Subcutaneous adipose tissue (tissue), 4 donors: ENCODE measurements around the gene UTS2R. TPM values are rescaled to one million over a fixed set of nuclear protein-coding genes. Genes with fewer than 3 reads are reported as not detected.

ENCODE experiments used
- CTCF ChIP-seq: fragments of 450-650 bp; IDR thresholded peaks from one replicate; pipeline ENCODE4 v1.5.1; 2016; ENCODE audit warnings: low read depth, mild to moderate bottlenecking, control low read depth, antibody characterized with exemption, moderate library complexity
- total RNA-seq, 4 donors: library from RNA; depleted of rRNA; stranded (reverse); fragments of >200 nt; gene quantifications; one replicate each; pipeline ENCODE4 v1.1.0, GENCODE V29; 2016

Gene UTS2R
- total RNA-seq, 4 donors from 2014 or later = not detected

GRCh38 chr17:82348434-82348833, 23.1 kb upstream of the UTS2R start:
- TF ChIP-seq CTCF = no peak

GRCh38 chr17:82348866-82349265, 22.7 kb upstream of the UTS2R start:
- TF ChIP-seq CTCF = no peak

GRCh38 chr17:82349287-82349701, 22.3 kb upstream of the UTS2R start:
- TF ChIP-seq CTCF = no peak

- TF ChIP-seq CTCF = no peak
Observed at GRCh38 chr17:82350182-82351030, 21.2 kb upstream of the UTS2R start.

GRCh38 chr17:82351254-82351712, 20.3 kb upstream of the UTS2R start:
- TF ChIP-seq CTCF = no peak

GRCh38 chr17:82351713-82352488, 19.7 kb upstream of the UTS2R start:
- TF ChIP-seq CTCF = no peak

GRCh38 chr17:82353484-82353883, 18.1 kb upstream of the UTS2R start:
- TF ChIP-seq CTCF = no peak
